ENCODE measurements around the gene TMC2. TPM values are rescaled to one million over a fixed set of nuclear protein-coding genes. Genes with fewer than 3 reads are reported as not detected.

Gene TMC2
- total RNA-seq, 1 experiment from 2014 or later = not detected

- ChIA-PET POLR2A (interaction anchor here (0.6 kb wide), 2 partner anchors 8 to 115 kb away, joined by 3 to 4 read pairs; no protein-coding TSS in a partner anchor), CTCF (no interaction called here)
- BruUV-seq (replicated peaks) = no TSS peak
- Histone ChIP-seq H3K36me3 (ENCODE audit: control insufficient read depth, insufficient read depth, low read length) (no peaks in the 10 kb centered on the region), H3K27me3 (ENCODE audit: control insufficient read depth, insufficient read depth, low read length) (no peaks in the 10 kb centered on the region), H3K4me3 (ENCODE audit: low read depth in 2 of 2, low read length in 2 of 2) (no peak overlapping the region), H3K9me3 (ENCODE audit: control insufficient read depth, insufficient read depth, low read depth, low read length) (no peaks in the 10 kb centered on the region), H3K27ac (ENCODE audit: low read length) (no peak overlapping the region), H3K4me1 (ENCODE audit: control insufficient read depth, insufficient read depth, low read length) (no peaks in the 10 kb centered on the region)
- no peak for ATAC-seq
- no peak for DNase-seq (ENCODE audit: low read depth, low spot score)
- TF ChIP-seq SIN3A (IDR thresholded peaks at IDR 0.05; ENCODE audit: borderline replicate concordance, insufficient read depth, low read depth, low read length) (no peak), REST (IDR thresholded peaks at IDR 0.05; ENCODE audit: insufficient read depth in 1 of 2, low read depth in 2 of 2, low read length in 1 of 2) (no peak), POLR2AphosphoS5 (IDR thresholded peaks at IDR 0.05; ENCODE audit: low read depth, low read length) (no peak), CTCF (IDR thresholded peaks at IDR 0.05) (no peak), TCF7L2 (IDR thresholded peaks at IDR 0.05; ENCODE audit: low read depth, low read length) (no peak)
- in situ Hi-C loops (cut with HindIII; ENCODE audit: low pct_unique_long_range_greater_than_20kb, low sequenced_read_pairs) (no loop called here), intact Hi-C loops (cut with micrococcal nuclease; ENCODE audit: unreplicated experiment) (no loop called here)
Measured at GRCh38 chr20:2643708-2644107, 107.3 kb downstream of the TMC2 start.

- ATAC-seq (peak; percentile 96), DNase-seq (ENCODE audit: low read depth, low spot score) (no peak)
- intact Hi-C loops (cut with micrococcal nuclease; ENCODE audit: unreplicated experiment) (no loop called here), in situ Hi-C loops (cut with HindIII; ENCODE audit: low pct_unique_long_range_greater_than_20kb, low sequenced_read_pairs) (no loop called here)
- BruUV-seq (replicated peaks) = no TSS peak
- H3K4me3 ChIP-seq (ENCODE audit: low read depth in 2 of 2, low read length in 2 of 2) = peak within 1 kb of the TSS; percentile 80 to 99
- peaks cover 16% of the 10 kb centered on the region for H3K4me1 ChIP-seq (ENCODE audit: control insufficient read depth, insufficient read depth, low read length)
- peaks cover 32% of the 10 kb centered on the region for H3K36me3 ChIP-seq (ENCODE audit: control insufficient read depth, insufficient read depth, low read length)
- H3K27me3 ChIP-seq (ENCODE audit: control insufficient read depth, insufficient read depth, low read length) = no peaks in the 10 kb centered on the region
- ChIA-PET POLR2A (interaction anchor here (0.5 to 1.2 kb wide), 7 partner anchors 8 to 209 kb away, joined by 3 to 8 read pairs (median 4); partner anchors contain the start of gene SNRPB), CTCF (interaction anchor here (0.6 kb wide), 1 partner anchor 444 kb away, joined by 4 read pairs; no protein-coding TSS in a partner anchor)
- H3K27ac ChIP-seq (ENCODE audit: low read length) = peak within 1 kb of the TSS; percentile 96
- TF ChIP-seq REST (IDR thresholded peaks at IDR 0.05; ENCODE audit: insufficient read depth in 1 of 2, low read depth in 2 of 2, low read length in 1 of 2) (peak; percentile 23 to 25; a peak in 2 of 4 replicates), TCF7L2 (IDR thresholded peaks at IDR 0.05; ENCODE audit: low read depth, low read length) (peak; percentile 89; the same call in 1 of the 2 replicates), SIN3A (IDR thresholded peaks at IDR 0.05; ENCODE audit: borderline replicate concordance, insufficient read depth, low read depth, low read length) (peak; percentile 51; the same call in 1 of the 2 replicates), CTCF (IDR thresholded peaks at IDR 0.05) (no peak), POLR2AphosphoS5 (IDR thresholded peaks at IDR 0.05; ENCODE audit: low read depth, low read length) (peak; percentile 97)
- no peaks in the 10 kb centered on the region for H3K9me3 ChIP-seq (ENCODE audit: control insufficient read depth, insufficient read depth, low read depth, low read length)
Measured at GRCh38 chr20:2651772-2652723, 115.7 kb downstream of the TMC2 start, which contains the start of gene NOP56. TSS of gene NOP56 (plus strand) at chr20:2652632. CDS start at chr20:2652661, 29 bp downstream.
